Measurements from ENCODE around the gene TTC7B. TPM values are rescaled to one million over a fixed set of nuclear protein-coding genes. Genes with fewer than 3 reads are reported as not detected.

Gene TTC7B
- total RNA-seq, 1 donor from 2014 or later, result 40.3 TPM

DNA sequence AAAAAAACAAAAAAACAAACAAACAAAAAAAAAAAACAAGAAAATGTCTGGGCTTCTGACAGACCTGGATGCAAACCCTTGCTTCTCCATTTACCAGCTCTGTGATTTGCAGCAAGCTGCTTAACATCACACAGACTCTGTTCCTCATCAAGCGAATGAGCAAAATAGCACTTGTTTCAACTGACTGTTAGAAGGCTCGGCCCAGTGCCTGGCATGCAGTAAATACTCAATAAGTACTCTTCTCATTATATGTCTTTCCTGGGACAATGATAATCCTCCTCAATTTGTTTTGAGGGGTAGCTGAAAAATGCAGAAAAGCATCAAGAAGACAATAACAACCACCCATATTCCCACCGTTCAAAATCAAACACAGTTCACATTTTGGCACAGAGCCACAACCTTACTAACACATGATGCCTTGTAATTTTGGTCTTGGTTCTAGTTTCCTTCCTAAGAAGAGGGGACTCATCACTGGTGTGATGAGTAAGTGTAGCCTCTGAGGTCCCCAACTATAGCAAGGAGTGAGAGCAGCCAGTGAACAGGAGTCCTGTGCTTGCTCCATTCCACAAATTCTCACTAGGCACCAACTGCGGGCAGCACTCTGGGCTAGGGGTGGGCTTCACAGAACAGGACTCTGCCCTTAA is 60.4 kb downstream of the TTC7B start:
- DNase-seq (ENCODE audit: low spot score), result no peak
- Mint-ChIP-seq H3K27me3 (ENCODE audit: low read depth) (no peaks in the 10 kb centered on the region), H3K27ac (ENCODE audit: unreplicated experiment) (no peak overlapping the region), H3K36me3 (ENCODE audit: low read depth) (no peaks in the 10 kb centered on the region), H3K9me3 (ENCODE audit: low read depth) (no peaks in the 10 kb centered on the region), H3K4me3 (ENCODE audit: unreplicated experiment) (no peak overlapping the region), H3K4me1 (ENCODE audit: low read depth) (peaks cover 10% of the 10 kb centered on the region)
- TF ChIP-seq, protein P1, sequence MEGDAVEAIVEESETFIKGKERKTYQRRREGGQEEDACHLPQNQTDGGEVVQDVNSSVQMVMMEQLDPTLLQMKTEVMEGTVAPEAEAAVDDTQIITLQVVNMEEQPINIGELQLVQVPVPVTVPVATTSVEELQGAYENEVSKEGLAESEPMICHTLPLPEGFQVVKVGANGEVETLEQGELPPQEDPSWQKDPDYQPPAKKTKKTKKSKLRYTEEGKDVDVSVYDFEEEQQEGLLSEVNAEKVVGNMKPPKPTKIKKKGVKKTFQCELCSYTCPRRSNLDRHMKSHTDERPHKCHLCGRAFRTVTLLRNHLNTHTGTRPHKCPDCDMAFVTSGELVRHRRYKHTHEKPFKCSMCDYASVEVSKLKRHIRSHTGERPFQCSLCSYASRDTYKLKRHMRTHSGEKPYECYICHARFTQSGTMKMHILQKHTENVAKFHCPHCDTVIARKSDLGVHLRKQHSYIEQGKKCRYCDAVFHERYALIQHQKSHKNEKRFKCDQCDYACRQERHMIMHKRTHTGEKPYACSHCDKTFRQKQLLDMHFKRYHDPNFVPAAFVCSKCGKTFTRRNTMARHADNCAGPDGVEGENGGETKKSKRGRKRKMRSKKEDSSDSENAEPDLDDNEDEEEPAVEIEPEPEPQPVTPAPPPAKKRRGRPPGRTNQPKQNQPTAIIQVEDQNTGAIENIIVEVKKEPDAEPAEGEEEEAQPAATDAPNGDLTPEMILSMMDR (IDR thresholded peaks at IDR 0.05), result no peak

DNA sequence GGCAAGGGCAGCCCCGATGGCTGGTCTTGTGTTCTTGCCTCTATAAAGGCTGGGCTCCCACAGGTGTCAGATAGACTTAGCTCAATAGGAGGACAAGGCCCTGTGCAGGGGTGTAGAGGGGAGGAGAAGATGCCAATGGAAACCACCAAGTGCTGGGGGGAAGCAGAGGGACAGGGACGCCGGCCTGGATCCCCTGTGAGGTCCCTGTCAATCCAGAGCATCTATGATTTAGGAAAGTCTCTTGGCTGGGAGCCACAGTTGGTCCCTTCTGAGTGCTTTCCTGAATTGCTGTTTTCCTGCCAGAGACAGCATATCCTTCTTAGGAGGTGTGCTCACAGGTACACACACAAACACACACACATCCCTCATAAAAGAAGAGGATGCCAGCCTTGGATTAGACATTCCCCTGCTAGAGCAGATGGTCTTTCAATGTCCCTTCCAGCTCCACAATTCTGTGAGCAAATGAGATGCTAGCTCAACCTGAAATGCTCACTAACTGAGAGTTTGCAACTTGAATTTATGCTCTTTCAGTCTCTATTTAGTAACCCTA is 62.7 kb downstream of the TTC7B start:
- Mint-ChIP-seq H3K4me1 (ENCODE audit: low read depth) (peaks cover 4% of the 10 kb centered on the region), H3K27me3 (ENCODE audit: low read depth) (no peaks in the 10 kb centered on the region), H3K9me3 (ENCODE audit: low read depth) (peaks cover 12% of the 10 kb centered on the region), H3K27ac (ENCODE audit: unreplicated experiment) (no peak overlapping the region), H3K36me3 (ENCODE audit: low read depth) (peaks cover 10% of the 10 kb centered on the region), H3K4me3 (ENCODE audit: unreplicated experiment) (no peak overlapping the region)
- DNase-seq (ENCODE audit: low spot score), result no peak
- TF ChIP-seq, protein P1 (IDR thresholded peaks at IDR 0.05), result no peak

DNA sequence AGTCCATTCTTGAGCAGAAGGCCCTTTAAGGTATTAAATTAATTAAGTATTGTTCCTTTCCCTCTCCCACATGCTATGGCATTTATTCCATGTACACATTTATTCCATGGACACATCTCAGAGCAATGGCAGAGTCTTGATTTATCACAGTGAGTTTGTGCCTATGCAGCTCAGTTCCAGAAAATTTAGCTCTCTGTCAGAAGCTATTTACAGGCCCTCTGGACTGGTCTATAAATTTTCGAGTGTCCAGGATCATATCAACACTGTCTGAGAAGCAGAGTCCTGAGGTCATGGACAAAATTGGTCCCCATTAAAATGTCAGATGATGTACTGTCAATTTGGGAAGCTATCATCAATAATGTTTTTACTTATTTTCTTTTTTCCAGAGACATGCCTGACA is 65.5 kb downstream of the TTC7B start:
- Mint-ChIP-seq H3K27me3 (ENCODE audit: low read depth) (no peaks in the 10 kb centered on the region), H3K36me3 (ENCODE audit: low read depth) (peaks cover 16% of the 10 kb centered on the region), H3K9me3 (ENCODE audit: low read depth) (peaks cover 18% of the 10 kb centered on the region), H3K4me1 (ENCODE audit: low read depth) (no peaks in the 10 kb centered on the region), H3K27ac (ENCODE audit: unreplicated experiment) (no peak overlapping the region), H3K4me3 (ENCODE audit: unreplicated experiment) (no peak overlapping the region)
- DNase-seq (ENCODE audit: low spot score), result no peak
- TF ChIP-seq, protein P1 (IDR thresholded peaks at IDR 0.05), result no peak

DNA sequence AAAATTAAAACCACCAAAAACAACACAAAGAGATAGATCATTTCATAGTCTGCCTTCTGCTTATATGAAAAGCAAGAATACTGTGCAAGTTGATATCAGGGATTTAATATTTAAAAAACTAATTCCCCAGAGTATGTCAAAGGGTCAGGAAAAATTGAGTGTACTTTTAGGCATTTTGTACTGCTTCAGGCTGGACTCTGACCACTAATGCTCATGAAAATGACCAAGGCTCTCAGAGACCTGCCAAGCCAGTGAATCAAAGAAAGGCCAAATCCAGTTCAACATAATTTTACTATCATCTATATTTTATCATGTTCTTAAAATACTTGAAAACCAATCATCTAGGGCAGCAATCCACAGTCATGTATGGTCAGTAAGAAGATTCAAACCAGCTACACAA is 66.0 kb downstream of the TTC7B start:
- no peak for DNase-seq (ENCODE audit: low spot score)
- H3K4me1 Mint-ChIP-seq (ENCODE audit: low read depth), result no peaks in the 10 kb centered on the region
- H3K27ac Mint-ChIP-seq (ENCODE audit: unreplicated experiment), result no peak overlapping the region
- TF ChIP-seq, protein P1 (IDR thresholded peaks at IDR 0.05), result no peak
- H3K27me3 Mint-ChIP-seq (ENCODE audit: low read depth), result no peaks in the 10 kb centered on the region
- peaks cover 16% of the 10 kb centered on the region for H3K36me3 Mint-ChIP-seq (ENCODE audit: low read depth)
- peaks cover 18% of the 10 kb centered on the region for H3K9me3 Mint-ChIP-seq (ENCODE audit: low read depth)
- H3K4me3 Mint-ChIP-seq (ENCODE audit: unreplicated experiment), result no peak overlapping the region

DNA sequence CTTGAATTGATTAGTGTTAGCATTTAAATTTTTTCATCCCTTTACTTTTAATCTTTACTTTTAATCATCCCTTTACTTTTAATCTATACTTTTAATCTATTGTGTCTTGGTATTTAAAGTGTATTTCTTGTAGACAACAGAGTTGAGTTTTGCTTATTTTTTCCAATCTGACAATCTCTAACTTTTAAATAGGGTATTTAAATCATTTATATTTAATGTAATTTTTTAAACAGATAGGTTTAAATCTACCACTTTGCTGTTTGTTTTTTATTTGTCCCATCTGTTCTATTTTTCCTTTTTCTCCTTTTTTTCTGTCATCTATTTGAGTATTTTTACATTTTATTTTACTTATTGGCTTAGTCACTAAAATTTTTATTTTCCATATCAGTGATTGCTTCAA is 68.3 kb downstream of the TTC7B start:
- TF ChIP-seq, protein P1 (IDR thresholded peaks at IDR 0.05), result no peak
- no peak for DNase-seq (ENCODE audit: low spot score)

More for the DNA sequence above, 68.3 kb downstream of the TTC7B start:
- H3K27me3 Mint-ChIP-seq (ENCODE audit: low read depth), result no peaks in the 10 kb centered on the region
- no peak overlapping the region for H3K4me3 Mint-ChIP-seq (ENCODE audit: unreplicated experiment)
- peaks cover 18% of the 10 kb centered on the region for H3K9me3 Mint-ChIP-seq (ENCODE audit: low read depth)
- peaks cover 21% of the 10 kb centered on the region for H3K36me3 Mint-ChIP-seq (ENCODE audit: low read depth)
- no peaks in the 10 kb centered on the region for H3K4me1 Mint-ChIP-seq (ENCODE audit: low read depth)
- no peak overlapping the region for H3K27ac Mint-ChIP-seq (ENCODE audit: unreplicated experiment)
